Stimulated activated CD8-positive, alpha-beta memory T cell treated with anti-CD3 and anti-CD28 coated beads, Interleukin-4, amount 100 ng/mL, for 4 hours (primary cell): ENCODE results near the gene MFGE8.

ENCODE experiments used
- DNase-seq, 2 donors: peaks; one replicate each; pipeline ENCODE4 v3.0.0-alpha.2; 2020; ENCODE audit warnings: low read depth in 2 of 2, low spot score in 1 of 2

Gene MFGE8

GRCh38 chr15:88874684-88875083 lies 38.5 kb downstream of the MFGE8 start:
- no peak for DNase-seq

- no peak for DNase-seq
These were observed 38.9 kb downstream of the MFGE8 start for GRCh38 chr15:88874275-88874674.

GRCh38 chr15:88873786-88874185 lies 39.4 kb downstream of the MFGE8 start:
- DNase-seq, result no peak

GRCh38 chr15:88872706-88873105 lies 40.5 kb downstream of the MFGE8 start:
- no peak for DNase-seq

GRCh38 chr15:88872106-88872505 lies 41.1 kb downstream of the MFGE8 start:
- DNase-seq, result no peak

- DNase-seq, result no peak
These were observed 41.9 kb downstream of the MFGE8 start for GRCh38 chr15:88871313-88871712.

GRCh38 chr15:88866295-88866881 lies 46.8 kb downstream of the MFGE8 start:
- DNase-seq, result no peak

- no peak for DNase-seq
These were observed 47.6 kb downstream of the MFGE8 start for GRCh38 chr15:88865498-88866099.

GRCh38 chr15:88864861-88865497 lies 48.2 kb downstream of the MFGE8 start:
- no peak for DNase-seq

GRCh38 chr15:88863412-88863811 lies 49.8 kb downstream of the MFGE8 start:
- DNase-seq, result no peak

- no peak for DNase-seq
These were observed 53.0 kb downstream of the MFGE8 start for GRCh38 chr15:88860212-88860611.

- no peak for DNase-seq
These were observed 53.6 kb downstream of the MFGE8 start for GRCh38 chr15:88859550-88859949.

- DNase-seq, result no peak
These were observed 54.2 kb downstream of the MFGE8 start for GRCh38 chr15:88858934-88859333.

GRCh38 chr15:88852476-88852875 lies 60.7 kb downstream of the MFGE8 start:
- no peak for DNase-seq

- no peak for DNase-seq
These were observed 63.7 kb downstream of the MFGE8 start for GRCh38 chr15:88849376-88850072.
